Right lobe of liver (tissue), 6 donors: Measurements from ENCODE around the gene LMBR1. TPM values are rescaled to one million over a fixed set of nuclear protein-coding genes. Genes with fewer than 3 reads are reported as not detected.
A peak's percentile ranks its signal among the peaks of the same experiment; 100 is the strongest.

Experiments
- ATAC-seq, 4 donors: fragments of 200-7000 bp; cut with Tn5 transposase; one replicate each; pipeline ENCODE4 v1.9.1; 2020; ENCODE audit warnings: mild to moderate bottlenecking in 4 of 4, moderate library complexity in 4 of 4
- DNase-seq, 3 donors: peaks; one replicate each; pipeline ENCODE4 v3.0.0-alpha.2; 2020
- H3K27ac ChIP-seq, 3 donors: fragments of 200-600 bp; one replicate each; pipeline ENCODE4 v1.8.0; 2022
- H3K27me3 ChIP-seq, 2 donors: fragments of 200-600 bp; one replicate each; pipeline ENCODE4 v1.8.0; 2022
- H3K36me3 ChIP-seq, 4 donors: fragments of 200-600 bp; sonication (generic) in 1 of 4; one replicate each; pipeline versions ENCODE4 v1.5.1 to v1.8.0; 2017 to 2022; ENCODE audit warnings: control low read depth in 1 of 4
- H3K4me1 ChIP-seq, 4 donors: fragments of 200-600 bp; sonication (generic) in 1 of 4; one replicate each; pipeline versions ENCODE4 v1.5.1 to v1.8.0; 2017 to 2022; ENCODE audit warnings: control low read depth in 1 of 4
- H3K4me3 ChIP-seq, 3 donors: fragments of 200-600 bp; one replicate each; pipeline ENCODE4 v1.8.0; 2022
- H3K9me3 ChIP-seq, 4 donors: fragments of 200-600 bp; sonication (generic) in 1 of 4; one replicate each; pipeline versions ENCODE4 v1.5.1 to v1.8.0; 2017 to 2022; ENCODE audit warnings: control low read depth in 1 of 4
- CTCF ChIP-seq, 4 donors: fragments of 200-600 bp in 3 of 4; fragments of 450-650 bp in 1 of 4; IDR thresholded peaks; one replicate each; pipeline versions ENCODE4 v1.5.1 to v1.8.0; 2016 to 2022; ENCODE audit warnings: antibody characterized with exemption in 4 of 4, mild to moderate bottlenecking in 2 of 4
- POLR2A ChIP-seq: fragments of 450-650 bp; IDR thresholded peaks from one replicate; pipeline ENCODE4 v1.6.1; 2017; ENCODE audit warnings: antibody characterized with exemption, mild to moderate bottlenecking
- WGBS: methylation state at CpG from one replicate; pipeline ENCODE4 v1.1.6; 2018; ENCODE audit warnings: low coverage, low lambda C conversion rate; ENCODE audit not compliant: insufficient coverage; ENCODE audit errors: missing lambda C conversion rate; 5-methylcytosine and 5-hydroxymethylcytosine counted together
- intact Hi-C, 2 donors: fragments of 100-400 bp; cut with DNase I; formaldehyde crosslinking; loops; one replicate each; pipeline versions ENCODE4 v1.11.2 to v1.14.1; 2022
- total RNA-seq, 6 experiments: library from RNA; depleted of rRNA in 2 of 6; stranded (reverse); fragments of >200 nt in 2 of 6; fragmentation: NEBNext Ultra II Directional in 3 of 6; extraction: Animal tissue kit (Norgen Biotek cat#: 25700) in 3 of 6; gene quantifications; one replicate each; pipeline versions ENCODE4 v1.1.0 to v1.2.4, GENCODE V29; 2016 to 2023
- donor health status: DM: no; HTN: yes; CAD: no.
- donor health status: DM: no; HTN: no; CAD: no.
- donor health status: DM: no; HTN: no; CAD: no.
- donor health status: DM: no; HTN: yes; CAD: no.
- donor health status: DM: no; HTN: yes; CAD: no.

The LMBR1 gene
- total RNA-seq, 6 experiments from 2014 or later: 25.1 to 34.5 (median 31.7) TPM

- DNase-seq: no peak
- Histone ChIP-seq H3K4me3 (no peak overlapping the region), H3K27ac (no peak overlapping the region), H3K4me1 (no peaks in the 10 kb centered on the region), H3K27me3 (no peaks in the 10 kb centered on the region), H3K9me3 (no peaks in the 10 kb centered on the region), H3K36me3 (no peaks in the 10 kb centered on the region)
- WGBS: 58% methylated on average over 4 of the region's 4 CpGs
- TF ChIP-seq POLR2A (no peak), CTCF (IDR thresholded peaks at IDR 0.05) (no peak)
- intact Hi-C loops: no loop called here
- peak in 1 of 4 donors; percentile 39 for ATAC-seq
Observed at GRCh38 chr7:156662277-156662676, 230.7 kb downstream of the LMBR1 start.

- Histone ChIP-seq H3K4me1 (no peaks in the 10 kb centered on the region), H3K4me3 (no peak overlapping the region), H3K36me3 (no peaks in the 10 kb centered on the region), H3K27ac (no peak overlapping the region), H3K9me3 (no peaks in the 10 kb centered on the region), H3K27me3 (no peaks in the 10 kb centered on the region)
- DNase-seq: no peak
- TF ChIP-seq CTCF (IDR thresholded peaks at IDR 0.05) (no peak), POLR2A (no peak)
- 86% methylated on average over 5 of the region's 5 CpGs for WGBS
- no peak for ATAC-seq
- intact Hi-C loops: no loop called here
Observed at GRCh38 chr7:156661637-156662036, 231.3 kb downstream of the LMBR1 start.

GRCh38 chr7:156659961-156660360 is 233.0 kb downstream of the LMBR1 start:
- no peak overlapping the region for H3K4me3 ChIP-seq
- no peaks in the 10 kb centered on the region for H3K4me1 ChIP-seq
- H3K27ac ChIP-seq: no peak overlapping the region
- H3K9me3 ChIP-seq: no peaks in the 10 kb centered on the region
- TF ChIP-seq POLR2A (no peak), CTCF (IDR thresholded peaks at IDR 0.05) (no peak)
- no peak for DNase-seq
- intact Hi-C loops: no loop called here
- WGBS: 71% methylated on average over 11 of the region's 11 CpGs
- H3K36me3 ChIP-seq: no peaks in the 10 kb centered on the region
- no peaks in the 10 kb centered on the region for H3K27me3 ChIP-seq
- ATAC-seq: peak in 2 of 4 donors; percentile 13 to 33

GRCh38 chr7:156659203-156659602 is 233.8 kb downstream of the LMBR1 start:
- Histone ChIP-seq H3K27ac (no peak overlapping the region), H3K36me3 (no peaks in the 10 kb centered on the region), H3K9me3 (no peaks in the 10 kb centered on the region), H3K4me1 (no peaks in the 10 kb centered on the region), H3K4me3 (no peak overlapping the region), H3K27me3 (no peaks in the 10 kb centered on the region)
- intact Hi-C loops: no loop called here
- DNase-seq (no peak), ATAC-seq (no peak)
- TF ChIP-seq CTCF (IDR thresholded peaks at IDR 0.05): no peak
- TF ChIP-seq POLR2A: no peak
- 49% methylated on average over 4 of the region's 6 CpGs for WGBS

GRCh38 chr7:156657681-156658080 is 235.3 kb downstream of the LMBR1 start:
- H3K4me3 ChIP-seq: no peak overlapping the region
- no peaks in the 10 kb centered on the region for H3K9me3 ChIP-seq
- 85% methylated on average over 4 of the region's 4 CpGs for WGBS
- H3K4me1 ChIP-seq: no peaks in the 10 kb centered on the region
- intact Hi-C loops: no loop called here
- H3K27me3 ChIP-seq: no peaks in the 10 kb centered on the region
- no peak overlapping the region for H3K27ac ChIP-seq
- no peak for ATAC-seq
- no peaks in the 10 kb centered on the region for H3K36me3 ChIP-seq
- TF ChIP-seq CTCF (IDR thresholded peaks at IDR 0.05): no peak
- TF ChIP-seq POLR2A: no peak
- DNase-seq: no peak
